NOMO-1 (cell line): ENCODE measurements around the gene WDR70.
"Not testable (repeated sequence)": the region's sequence is repeated elsewhere in the genome, so short reads cannot be mapped to it uniquely, and the experiment has no call there.

ENCODE experiments used
- DNase-seq, 2 experiments: peaks; one replicate each; lab custom pipeline; 2025; ENCODE audit not compliant: unreplicated experiment in 2 of 2; lab: John Stamatoyannopoulos, UW

WDR70 gene

GRCh38 chr5:37626266-37626665 lies 247.1 kb downstream of the WDR70 start:
- no peak for DNase-seq

- DNase-seq, result no peak
Measured at GRCh38 chr5:37628876-37629275, 249.8 kb downstream of the WDR70 start.

- no peak for DNase-seq
Measured at GRCh38 chr5:37631939-37632338, 252.8 kb downstream of the WDR70 start.

- DNase-seq, result no peak
Measured at GRCh38 chr5:37637165-37637845, 258.2 kb downstream of the WDR70 start.

- DNase-seq, result no peak
Measured at GRCh38 chr5:37638897-37639296, 259.8 kb downstream of the WDR70 start.

GRCh38 chr5:37640088-37640487 lies 261.0 kb downstream of the WDR70 start:
- DNase-seq, result no peak

- no peak for DNase-seq
Measured at GRCh38 chr5:37641933-37642332, 262.8 kb downstream of the WDR70 start.

GRCh38 chr5:37645707-37646106 lies 266.6 kb downstream of the WDR70 start:
- DNase-seq, result no peak

GRCh38 chr5:37654566-37654965 lies 275.4 kb downstream of the WDR70 start:
- not testable (repeated sequence) for DNase-seq

- DNase-seq, result no peak
Measured at GRCh38 chr5:37657046-37657445, 277.9 kb downstream of the WDR70 start.

- DNase-seq, result no peak
Measured at GRCh38 chr5:37658440-37658839, 279.3 kb downstream of the WDR70 start.

GRCh38 chr5:37660319-37660718 lies 281.2 kb downstream of the WDR70 start:
- no peak for DNase-seq

GRCh38 chr5:37661227-37661920 lies 282.3 kb downstream of the WDR70 start:
- DNase-seq, result no peak

GRCh38 chr5:37661951-37662350 lies 282.8 kb downstream of the WDR70 start:
- no peak for DNase-seq

GRCh38 chr5:37662362-37662761 lies 283.2 kb downstream of the WDR70 start:
- no peak for DNase-seq

- DNase-seq, result no peak
Measured at GRCh38 chr5:37662789-37663485, 283.8 kb downstream of the WDR70 start.

- no peak for DNase-seq
Measured at GRCh38 chr5:37663538-37663937, 284.4 kb downstream of the WDR70 start.

GRCh38 chr5:37664551-37664950 lies 285.4 kb downstream of the WDR70 start:
- no peak for DNase-seq

GRCh38 chr5:37665272-37665671 lies 286.2 kb downstream of the WDR70 start:
- DNase-seq, result no peak

GRCh38 chr5:37665889-37666288 lies 286.8 kb downstream of the WDR70 start:
- no peak for DNase-seq

- DNase-seq, result no peak
Measured at GRCh38 chr5:37667430-37667829, 288.3 kb downstream of the WDR70 start.

- no peak for DNase-seq
Measured at GRCh38 chr5:37667846-37668245, 288.7 kb downstream of the WDR70 start.
